WERI-Rb-1 (cell line): ENCODE results near the gene RGMA.

ENCODE experiments used
- DNase-seq: peaks from one replicate; pipeline ENCODE4 v3.0.0-alpha.2; 2020
- H3K27ac ChIP-seq: fragments of 250-450 bp; sonication (Bioruptor Pico); 2 replicates; pipeline ENCODE4 v1.5.1; 2020; ENCODE audit warnings: mild to moderate bottlenecking, moderate library complexity
- H3K27me3 ChIP-seq: fragments of 250-450 bp; sonication (Bioruptor Pico); 2 replicates; pipeline ENCODE4 v1.5.1; 2021; ENCODE audit warnings: mild to moderate bottlenecking, low read depth, moderate library complexity; ENCODE audit not compliant: insufficient read depth, severe bottlenecking
- H3K36me3 ChIP-seq: fragments of 250-450 bp; sonication (Bioruptor Pico); 2 replicates; pipeline ENCODE4 v1.5.1; 2020; ENCODE audit warnings: mild to moderate bottlenecking, moderate library complexity
- H3K4me3 ChIP-seq: 2 replicates; pipeline ENCODE4 v1.5.1; 2011; ENCODE audit warnings: low read depth, mild to moderate bottlenecking, control low read depth, low read length
- H3K9me3 ChIP-seq: fragments of 250-450 bp; sonication (Bioruptor Pico); 2 replicates; pipeline ENCODE4 v1.5.1; 2021; ENCODE audit warnings: mild to moderate bottlenecking, moderate library complexity; ENCODE audit not compliant: severe bottlenecking
- CTCF ChIP-seq: IDR thresholded peaks from 2 replicates; pipeline ENCODE4 v1.5.1; 2011; ENCODE audit warnings: low read depth, mild to moderate bottlenecking, control low read depth, inconsistent platforms, low read length

RGMA gene

GRCh38 chr15:93073465-93073952 lies 15.5 kb downstream of the RGMA start:
- H3K9me3 ChIP-seq = no peaks in the 10 kb centered on the region
- H3K27me3 ChIP-seq = peaks cover 67% of the 10 kb centered on the region
- H3K27ac ChIP-seq = no peak overlapping the region
- TF ChIP-seq CTCF = no peak
- no peak for DNase-seq
- H3K36me3 ChIP-seq = no peaks in the 10 kb centered on the region
- peak overlapping the region; percentile 32 for H3K4me3 ChIP-seq

GRCh38 chr15:93072411-93073394 lies 16.3 kb downstream of the RGMA start:
- Histone ChIP-seq H3K9me3 (no peaks in the 10 kb centered on the region), H3K27me3 (peaks cover 59% of the 10 kb centered on the region), H3K4me3 (peak overlapping the region; percentile 58), H3K27ac (no peak overlapping the region), H3K36me3 (no peaks in the 10 kb centered on the region)
- DNase-seq = peak; percentile 76
- no peak for TF ChIP-seq CTCF

GRCh38 chr15:93072011-93072410 lies 17.0 kb downstream of the RGMA start:
- H3K36me3 ChIP-seq = no peaks in the 10 kb centered on the region
- TF ChIP-seq CTCF = no peak
- H3K9me3 ChIP-seq = no peaks in the 10 kb centered on the region
- peaks cover 52% of the 10 kb centered on the region for H3K27me3 ChIP-seq
- H3K4me3 ChIP-seq = peak overlapping the region; percentile 58
- DNase-seq = no peak
- H3K27ac ChIP-seq = no peak overlapping the region

- Histone ChIP-seq H3K9me3 (no peaks in the 10 kb centered on the region), H3K36me3 (no peaks in the 10 kb centered on the region), H3K27ac (no peak overlapping the region), H3K4me3 (no peak overlapping the region), H3K27me3 (peaks cover 47% of the 10 kb centered on the region)
- TF ChIP-seq CTCF = no peak
- DNase-seq = no peak
Measured at GRCh38 chr15:93071469-93071936, 17.5 kb downstream of the RGMA start.

- no peaks in the 10 kb centered on the region for H3K36me3 ChIP-seq
- H3K9me3 ChIP-seq = no peaks in the 10 kb centered on the region
- no peak for TF ChIP-seq CTCF
- H3K27ac ChIP-seq = no peak overlapping the region
- H3K4me3 ChIP-seq = no peak overlapping the region
- H3K27me3 ChIP-seq = peaks cover 40% of the 10 kb centered on the region
- no peak for DNase-seq
Measured at GRCh38 chr15:93070551-93071296, 18.3 kb downstream of the RGMA start.
